GM12865 (cell line): Measurements from ENCODE around the gene MMP24.

Source experiments
- DNase-seq: peaks from one replicate; pipeline ENCODE4 v3.0.0; 2010; ENCODE audit warnings: low read depth
- H3K4me3 ChIP-seq: 2 replicates; pipeline ENCODE4 v1.5.1; 2011; ENCODE audit warnings: mild to moderate bottlenecking, low read depth, low read length, control low read depth
- CTCF ChIP-seq: IDR thresholded peaks from 2 replicates; pipeline ENCODE4 v1.5.1; 2011; ENCODE audit warnings: low read length, control low read depth, low read depth, inconsistent platforms; ENCODE audit not compliant: insufficient read depth; ENCODE audit errors: missing control alignments

MMP24 gene

GRCh38 chr20:35206802-35207201, 19.7 kb upstream of the MMP24 start:
- no peak for DNase-seq
- TF ChIP-seq CTCF, result no peak
- no peak overlapping the region for H3K4me3 ChIP-seq

GRCh38 chr20:35207950-35208611, 18.4 kb upstream of the MMP24 start:
- no peak overlapping the region for H3K4me3 ChIP-seq
- peak; percentile 81 for DNase-seq
- peak; percentile 71 for TF ChIP-seq CTCF

GRCh38 chr20:35215066-35215956, 11.2 kb upstream of the MMP24 start:
- H3K4me3 ChIP-seq, result no peak overlapping the region
- no peak for TF ChIP-seq CTCF
- no peak for DNase-seq

- no peak overlapping the region for H3K4me3 ChIP-seq
- TF ChIP-seq CTCF, result no peak
- DNase-seq, result no peak
These were observed 9.9 kb upstream of the MMP24 start for GRCh38 chr20:35216541-35216940.

GRCh38 chr20:35223941-35224340, 2.5 kb upstream of the MMP24 start:
- no peak for TF ChIP-seq CTCF
- DNase-seq, result no peak
- H3K4me3 ChIP-seq, result no peak overlapping the region

GRCh38 chr20:35224536-35224935, 2.0 kb upstream of the MMP24 start:
- DNase-seq, result no peak
- no peak for TF ChIP-seq CTCF
- H3K4me3 ChIP-seq, result no peak overlapping the region
